ENCODE results near the gene GMPR2.

GRCh38 chr14:24273422-24273998 is 40.8 kb downstream of the GMPR2 start:
- TF ChIP-seq CTCF (conservative IDR thresholded peaks at IDR 0.05; ENCODE audit: low read depth in 2 of 2): 0 out of 4 replicates have a peak, but pooled peaks have one; percentile 4 to 10
- no peak for TF ChIP-seq ZNF331 (CRISPR knock-in tag; IDR thresholded peaks at IDR 0.05; ENCODE audit: low read depth)
- TF ChIP-seq NANOG (IDR thresholded peaks at IDR 0.05; ENCODE audit: borderline replicate concordance): no peak
- TF ChIP-seq EZH2 (IDR thresholded peaks at IDR 0.05; ENCODE audit: low read depth, unreplicated experiment): no peak
- TF ChIP-seq STAT1 (IDR thresholded peaks at IDR 0.05; ENCODE audit: unreplicated experiment): no peak
- TF ChIP-seq POLR2AphosphoS5 (IDR thresholded peaks at IDR 0.05; ENCODE audit: low read depth): no peak
